Activated CD8-positive, alpha-beta memory T cell treated with anti-CD3 and anti-CD28 coated beads, Interleukin-2, amount 10 ng/mL, durations not matched to agents 7 days and 5 days (primary cell): ENCODE results near the gene CACUL1. TPM values are rescaled to one million over a fixed set of nuclear protein-coding genes. Genes with fewer than 3 reads are reported as not detected.

Source experiments
- total RNA-seq, 2 experiments: library from RNA; stranded (reverse); gene quantifications; one replicate each; pipeline ENCODE4 v1.2.3, GENCODE V29; 2021

CACUL1 gene
- total RNA-seq, 2 experiments from 2014 or later, result 25.6 to 26.4 TPM

Other genes with a start within 250 kb of the CACUL1 start
- not detected for gene PRLHR, start 159.3 kb downstream of the CACUL1 start, total RNA-seq